GM21367 (cell line): Measurements from ENCODE around the gene CD74.
A peak's percentile ranks its signal among the peaks of the same experiment; 100 is the strongest.

Experiments
- ATAC-seq: cut with Tn5 transposase; IDR thresholded peaks from one replicate; pipeline ENCODE4 v1.9.1; 2021; ENCODE audit not compliant: unreplicated experiment

CD74 gene

GRCh38 chr5:150368526-150368925 lies 44.2 kb downstream of the CD74 start:
- ATAC-seq, result no peak

DNA sequence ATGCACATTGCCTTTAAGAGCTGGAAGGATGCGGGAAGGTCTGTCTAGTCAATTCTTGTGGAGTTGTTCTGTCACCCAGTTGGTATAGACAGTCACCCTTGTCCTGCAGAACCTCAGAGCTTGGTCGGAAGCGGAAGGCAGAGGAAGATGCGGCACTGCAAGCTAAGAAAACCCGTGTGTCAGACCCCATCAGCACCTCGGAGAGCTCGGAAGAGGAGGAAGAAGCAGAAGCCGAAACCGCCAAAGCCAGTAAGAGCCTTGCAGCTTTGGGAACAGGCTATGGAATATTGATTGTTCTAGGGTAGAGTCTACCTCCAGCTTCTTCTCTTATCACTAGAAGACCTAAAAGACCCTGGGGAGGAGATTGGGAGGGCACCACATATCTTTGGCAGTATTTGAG lies 48.7 kb downstream of the CD74 start:
- no peak for ATAC-seq

- ATAC-seq, result no peak
Measured at GRCh38 chr5:150363185-150363584, 49.5 kb downstream of the CD74 start.

DNA sequence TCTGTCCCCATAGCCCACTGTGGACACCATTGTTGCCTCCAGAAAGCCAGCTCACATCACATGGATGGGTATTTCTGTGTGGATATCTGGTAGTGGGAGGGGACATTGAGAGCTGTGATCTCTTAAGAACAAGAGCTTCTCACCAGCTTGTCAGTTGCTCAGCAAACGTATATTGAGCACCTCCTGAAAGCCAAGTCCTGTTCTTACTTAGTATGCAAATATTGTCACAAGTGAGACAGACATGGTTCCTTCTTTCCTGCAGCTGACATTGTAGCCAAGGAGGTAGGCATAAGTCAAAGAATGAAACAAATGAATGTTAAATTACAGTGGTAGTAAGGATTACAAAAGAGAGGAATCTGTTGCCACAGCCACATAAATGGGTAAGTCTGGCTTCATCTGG lies 51.4 kb downstream of the CD74 start:
- peak; percentile 29 for ATAC-seq

GRCh38 chr5:150358261-150359095 lies 54.2 kb downstream of the CD74 start:
- ATAC-seq, result no peak

GRCh38 chr5:150357326-150358260 lies 55.1 kb downstream of the CD74 start, which contains the start of gene TCOF1:
Gene TCOF1, plus strand, starts transcription at chr5:150357697. Its CDS starts 50 bp downstream, at chr5:150357747.
- peak; percentile 94 for ATAC-seq

- ATAC-seq, result no peak
Measured at GRCh38 chr5:150356575-150357294, 56.0 kb downstream of the CD74 start.

- no peak for ATAC-seq
Measured at GRCh38 chr5:150355791-150356190, 56.9 kb downstream of the CD74 start.

- ATAC-seq, result no peak
Measured at GRCh38 chr5:150353032-150353675, 59.6 kb downstream of the CD74 start.

GRCh38 chr5:150352244-150353031 lies 60.3 kb downstream of the CD74 start:
- no peak for ATAC-seq
